HepG2 (cell line): Measurements from ENCODE around the gene ANKS1A.

Source experiments
- ATF4 ChIP-seq, 2 experiments: fragments of 450-650 bp in 1 of 2; sonication (generic) in 1 of 2; formaldehyde crosslinking; IDR thresholded peaks; 2 replicates each; pipeline versions ENCODE4 v1.5.0 to v1.8.0; 2020 to 2022; ENCODE audit warnings: mild to moderate bottlenecking in 1 of 2, missing genetic modification reagents in 1 of 2
- CBX5 ChIP-seq: sonication (generic); formaldehyde crosslinking; IDR thresholded peaks from 2 replicates; pipeline ENCODE4 v1.4.0; 2020; ENCODE audit warnings: missing genetic modification reagents, borderline replicate concordance
- CEBPB ChIP-seq: IDR thresholded peaks from 2 replicates; pipeline ENCODE4 v1.6.1; 2011; ENCODE audit warnings: low read depth, low read length, improper control_type of control experiment, borderline replicate concordance
- CTCF ChIP-seq: sonication (generic); formaldehyde crosslinking; IDR thresholded peaks from 2 replicates; pipeline ENCODE4 v1.5.0; 2020; ENCODE audit warnings: mild to moderate bottlenecking, missing genetic modification reagents, moderate library complexity
- HNF1B ChIP-seq: sonication (generic); formaldehyde crosslinking; IDR thresholded peaks from 2 replicates; pipeline ENCODE4 v1.5.1; 2020; ENCODE audit warnings: mild to moderate bottlenecking, moderate library complexity, missing genetic modification reagents
- NBN ChIP-seq: fragments of 450-650 bp; conservative IDR thresholded peaks from 2 replicates; pipeline ENCODE4 v1.6.1; 2017
- NFE2L2 ChIP-seq: fragments of 150-350 bp; IDR thresholded peaks from 2 replicates; pipeline ENCODE4 v1.6.1; 2014; ENCODE audit warnings: low read length
- SMAD3 ChIP-seq: sonication (generic); formaldehyde crosslinking; IDR thresholded peaks from 2 replicates; pipeline ENCODE4 v1.4.0; 2020; ENCODE audit warnings: missing genetic modification reagents
- SOX5 ChIP-seq: IDR thresholded peaks from 2 replicates; pipeline ENCODE4 v1.6.1; 2016; ENCODE audit warnings: borderline replicate concordance
- SP2 ChIP-seq: sonication (generic); formaldehyde crosslinking; IDR thresholded peaks from 2 replicates; pipeline ENCODE4 v1.5.1; 2020; ENCODE audit warnings: mild to moderate bottlenecking, missing genetic modification reagents
- TCF7 ChIP-seq: sonication (generic); IDR thresholded peaks from 2 replicates; pipeline ENCODE4 v1.6.1; 2016; ENCODE audit warnings: antibody characterized with exemption, low read depth
- ZGPAT ChIP-seq: IDR thresholded peaks from 2 replicates; pipeline ENCODE4 v1.6.1; 2016; ENCODE audit warnings: mild to moderate bottlenecking
- ZNF605 ChIP-seq: sonication (generic); formaldehyde crosslinking; IDR thresholded peaks from 2 replicates; pipeline ENCODE4 v1.8.0; 2022; ENCODE audit warnings: mild to moderate bottlenecking, missing genetic modification reagents

- TF ChIP-seq HNF1B (CRISPR knock-in tag) (no peak), CBX5 (no peak), CEBPB (no peak), NFE2L2 (no peak), TCF7 (no peak), NBN (no peak), ATF4 (CRISPR knock-in tag; IDR thresholded peaks at IDR 0.05) (no peak), SMAD3 (CRISPR knock-in tag) (no peak), CTCF (CRISPR knock-in tag) (no peak), SOX5 (CRISPR knock-in tag) (no peak), ZNF605 (no peak), ZGPAT (CRISPR knock-in tag) (no peak), SP2 (CRISPR knock-in tag) (no peak)
Measured at GRCh38 chr6:35047265-35048011, 158.4 kb downstream of the ANKS1A start.
